HG03025 (cell line): ENCODE data around the gene OSBP2.

Experiments
- ATAC-seq: cut with Tn5 transposase; IDR thresholded peaks from one replicate; pipeline ENCODE4 v1.9.1; 2021; ENCODE audit warnings: mild to moderate bottlenecking, moderate library complexity; ENCODE audit not compliant: unreplicated experiment, low FRiP score

The OSBP2 gene

GRCh38 chr22:30694640-30695350 is at the start of gene OSBP2:
OSBP2 (plus strand) TSS chr22:30694874; CDS start chr22:30694910, 36 bp downstream.
- no peak for ATAC-seq

GRCh38 chr22:30646518-30647160 is 48.0 kb upstream of the OSBP2 start:
- ATAC-seq: no peak

- no peak for ATAC-seq
Observed at GRCh38 chr22:30647536-30647935, 47.1 kb upstream of the OSBP2 start.

GRCh38 chr22:30648825-30649224 is 45.8 kb upstream of the OSBP2 start:
- no peak for ATAC-seq

- ATAC-seq: no peak
Observed at GRCh38 chr22:30649430-30650007, 45.2 kb upstream of the OSBP2 start.

- no peak for ATAC-seq
Observed at GRCh38 chr22:30650508-30651116, 44.1 kb upstream of the OSBP2 start.

- no peak for ATAC-seq
Observed at GRCh38 chr22:30652852-30653251, 41.8 kb upstream of the OSBP2 start.

GRCh38 chr22:30654361-30654760 is 40.3 kb upstream of the OSBP2 start:
- ATAC-seq: no peak

- no peak for ATAC-seq
Observed at GRCh38 chr22:30655532-30655931, 39.1 kb upstream of the OSBP2 start.

GRCh38 chr22:30662040-30662439 is 32.6 kb upstream of the OSBP2 start:
- no peak for ATAC-seq

- no peak for ATAC-seq
Observed at GRCh38 chr22:30664798-30665197, 29.9 kb upstream of the OSBP2 start.

- ATAC-seq: no peak
Observed at GRCh38 chr22:30665266-30665665, 29.4 kb upstream of the OSBP2 start.

- ATAC-seq: no peak
Observed at GRCh38 chr22:30665786-30666185, 28.9 kb upstream of the OSBP2 start.

- peak; percentile 9 for ATAC-seq
Observed at GRCh38 chr22:30667107-30667493, 27.6 kb upstream of the OSBP2 start.

GRCh38 chr22:30667494-30668385 is 26.9 kb upstream of the OSBP2 start, which contains the start of gene DUSP18:
DUSP18 (minus strand) TSS chr22:30667875; CDS start chr22:30664003, 3,872 bp downstream.
- ATAC-seq: peak; percentile 71

- ATAC-seq: no peak
Observed at GRCh38 chr22:30668386-30668710, 26.3 kb upstream of the OSBP2 start.

GRCh38 chr22:30671071-30671470 is 23.6 kb upstream of the OSBP2 start:
- no peak for ATAC-seq

GRCh38 chr22:30673136-30673535 is 21.5 kb upstream of the OSBP2 start:
- no peak for ATAC-seq

GRCh38 chr22:30674482-30674881 is 20.2 kb upstream of the OSBP2 start:
- ATAC-seq: no peak

GRCh38 chr22:30675436-30675835 is 19.2 kb upstream of the OSBP2 start:
- ATAC-seq: no peak
